Mucosa of descending colon (tissue), 3 donors: ENCODE measurements around the gene ITPK1. TPM values are rescaled to one million over a fixed set of nuclear protein-coding genes. Genes with fewer than 3 reads are reported as not detected.

Experiments used
- ATAC-seq: fragments of 200-7000 bp; cut with Tn5 transposase; one replicate; pipeline ENCODE4 v1.9.1; 2020; ENCODE audit warnings: mild to moderate bottlenecking, moderate library complexity
- DNase-seq, 3 donors: peaks; one replicate each; pipeline ENCODE4 v3.0.0-alpha.2; 2020
- H3K36me3 ChIP-seq: fragments of 200-600 bp; one replicate; pipeline ENCODE4 v1.8.0; 2021; ENCODE audit warnings: low read depth, mild to moderate bottlenecking
- H3K4me1 ChIP-seq: fragments of 200-600 bp; one replicate; pipeline ENCODE4 v1.8.0; 2021; ENCODE audit warnings: low read depth, mild to moderate bottlenecking
- H3K4me3 ChIP-seq: fragments of 200-600 bp; one replicate; pipeline ENCODE4 v1.8.0; 2021; ENCODE audit warnings: mild to moderate bottlenecking
- H3K9me3 ChIP-seq: fragments of 200-600 bp; one replicate; pipeline ENCODE4 v1.8.0; 2021; ENCODE audit warnings: mild to moderate bottlenecking
- CTCF ChIP-seq: fragments of 200-600 bp; IDR thresholded peaks from one replicate; pipeline ENCODE4 v1.8.0; 2022; ENCODE audit warnings: antibody characterized with exemption, mild to moderate bottlenecking
- intact Hi-C, 2 donors: fragments of 100-400 bp; cut with DNase I in 1 of 2; cut with micrococcal nuclease in 1 of 2; formaldehyde crosslinking; loops; one replicate each; pipeline versions ENCODE4 v1.11.0 to v1.11.1; 2022; cut with DNase I, micrococcal nuclease
- total RNA-seq, 3 donors: library from RNA; stranded (reverse); fragmentation: NEBNext Ultra II Directional in 2 of 3; extraction: Animal tissue kit (Norgen Biotek cat#: 25700) in 2 of 3; gene quantifications; one replicate each; pipeline versions ENCODE4 v1.2.1 to v1.2.4, GENCODE V29; 2021 to 2023
- donor health status: DM: no; HTN: no; CAD: no; lungs with moderate emphysema.
- donor health status: DM: no; HTN: no; CAD: no.
- donor health status: DM: no; HTN: yes; CAD: no.

The ITPK1 gene
- total RNA-seq, 3 donors from 2014 or later = 134 to 165 (median 152) TPM

DNA sequence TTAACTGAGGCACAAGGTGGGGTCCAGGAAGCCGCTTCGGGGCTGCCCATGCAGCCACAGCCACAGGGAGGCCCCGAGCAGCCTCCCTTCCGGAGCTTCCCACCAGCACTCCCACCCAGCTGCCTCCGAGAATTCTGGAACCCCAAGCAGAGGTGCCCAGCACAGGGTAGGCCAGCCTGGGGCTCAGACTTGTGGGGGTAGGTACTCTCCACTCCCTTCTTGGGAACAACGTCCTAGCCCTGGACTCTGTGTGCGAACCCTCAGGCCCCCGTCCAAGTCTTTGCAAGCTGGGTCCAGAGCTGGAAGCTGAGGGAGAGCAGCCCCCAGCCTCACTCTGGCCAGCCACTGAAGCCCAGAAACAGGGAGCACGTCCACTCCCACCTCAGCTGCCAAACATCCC is 16.1 kb downstream of the ITPK1 start:
- intact Hi-C loops = no loop called here
- no peak for ATAC-seq
- no peak overlapping the region for H3K4me3 ChIP-seq

GRCh38 chr14:93099196-93099595 is 16.5 kb downstream of the ITPK1 start:
- no peak for TF ChIP-seq CTCF
- Histone ChIP-seq H3K4me1 (peaks cover 13% of the 10 kb centered on the region), H3K9me3 (no peaks in the 10 kb centered on the region), H3K4me3 (no peak overlapping the region), H3K36me3 (no peaks in the 10 kb centered on the region)
- no peak for ATAC-seq
- intact Hi-C loops = no loop called here
- DNase-seq = no peak

More for the DNA sequence above, 16.1 kb downstream of the ITPK1 start:
- H3K36me3 ChIP-seq = no peaks in the 10 kb centered on the region
- no peak for TF ChIP-seq CTCF
- H3K4me1 ChIP-seq = peaks cover 13% of the 10 kb centered on the region
- H3K9me3 ChIP-seq = no peaks in the 10 kb centered on the region
- DNase-seq = no peak

DNA sequence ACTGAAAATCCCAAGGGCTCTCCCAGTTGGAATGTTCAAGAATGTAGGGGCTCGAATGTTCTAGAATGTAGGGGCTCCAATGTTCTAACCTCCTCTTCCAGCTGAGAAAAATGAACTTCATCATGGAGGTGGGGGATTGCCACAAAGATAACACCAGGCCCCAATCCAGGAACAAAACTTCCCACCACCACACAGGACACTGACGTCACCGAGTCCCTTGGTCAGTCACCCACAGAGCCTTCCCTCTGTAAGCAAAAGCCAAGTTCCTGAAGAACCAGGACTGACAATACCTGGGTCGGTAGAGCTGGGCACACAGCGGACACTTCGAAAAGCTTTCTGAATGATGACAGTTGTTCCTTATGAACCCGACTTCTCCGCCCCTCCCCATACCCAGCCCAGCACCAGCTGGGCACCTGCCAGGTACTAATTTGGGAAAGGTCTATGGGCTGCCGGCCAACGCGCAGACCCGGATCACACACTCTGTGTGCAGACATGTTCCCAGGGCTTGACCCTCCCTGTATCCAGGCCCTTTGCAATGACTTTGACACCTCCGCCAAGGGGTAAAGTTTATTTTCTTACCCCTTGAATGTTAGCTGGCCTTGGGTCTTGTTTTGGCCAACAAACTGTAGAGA is 18.9 kb downstream of the ITPK1 start:
- Histone ChIP-seq H3K9me3 (no peaks in the 10 kb centered on the region), H3K4me3 (no peak overlapping the region), H3K36me3 (no peaks in the 10 kb centered on the region), H3K4me1 (no peaks in the 10 kb centered on the region)
- no peak for ATAC-seq
- no peak for TF ChIP-seq CTCF
- no peak for DNase-seq
- intact Hi-C loops = no loop called here

GRCh38 chr14:93095742-93096510 is 19.8 kb downstream of the ITPK1 start:
- ATAC-seq = no peak
- no peaks in the 10 kb centered on the region for H3K9me3 ChIP-seq
- intact Hi-C loops = no loop called here
- no peak for TF ChIP-seq CTCF
- no peaks in the 10 kb centered on the region for H3K36me3 ChIP-seq
- DNase-seq = no peak
- no peak overlapping the region for H3K4me3 ChIP-seq
- H3K4me1 ChIP-seq = no peaks in the 10 kb centered on the region

DNA sequence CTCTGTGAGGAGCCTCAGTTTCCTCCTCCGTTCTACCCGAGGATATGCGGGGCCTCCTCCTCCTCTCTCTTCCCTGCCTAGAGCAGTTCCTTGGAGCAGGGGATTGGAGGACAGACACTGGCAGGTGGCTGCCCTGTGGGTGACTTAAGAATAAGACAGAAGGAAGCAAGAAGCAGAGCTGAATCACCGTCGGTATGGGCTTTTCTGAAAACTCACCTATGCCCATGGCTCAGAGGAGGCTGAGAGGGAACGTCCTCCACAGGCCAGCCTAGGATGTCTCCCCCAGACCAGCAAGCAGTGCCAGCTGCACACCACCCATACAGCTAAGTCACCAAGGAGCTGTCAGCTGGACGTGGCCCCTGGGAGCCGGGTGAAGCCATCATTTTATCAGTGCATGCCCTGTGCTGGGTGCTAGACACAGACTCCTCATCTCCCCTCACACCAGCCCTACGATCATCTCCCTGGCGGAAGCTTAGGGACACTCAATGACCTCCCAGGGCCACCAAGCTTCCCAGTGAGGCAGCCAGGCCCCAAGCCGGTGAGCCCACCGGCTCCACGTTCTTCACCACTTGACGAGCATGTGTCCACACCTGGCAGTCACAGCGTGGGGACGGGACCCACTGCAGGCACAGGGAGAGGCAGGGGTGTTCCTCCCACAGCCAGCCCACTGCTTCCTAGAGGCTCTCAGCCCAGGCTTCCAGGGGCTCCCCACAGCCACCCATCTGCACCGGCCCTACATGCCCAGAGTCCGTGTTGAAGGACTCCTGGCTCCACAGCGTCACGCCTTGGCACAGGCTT is 21.4 kb downstream of the ITPK1 start:
- no peak for DNase-seq
- Histone ChIP-seq H3K4me1 (no peaks in the 10 kb centered on the region), H3K9me3 (no peaks in the 10 kb centered on the region), H3K4me3 (no peak overlapping the region), H3K36me3 (no peaks in the 10 kb centered on the region)
- intact Hi-C loops = no loop called here
- ATAC-seq = no peak
- no peak for TF ChIP-seq CTCF
